Activated T-cell treated with anti-CD3 and anti-CD28 coated beads, Interleukin-2, amount 50 U/mL, for 4 hours (primary cell): ENCODE results near the gene MTMR11. TPM values are rescaled to one million over a fixed set of nuclear protein-coding genes. Genes with fewer than 3 reads are reported as not detected.
"Not testable (repeated sequence)": the region's sequence is repeated elsewhere in the genome, so short reads cannot be mapped to it uniquely, and the experiment has no call there.

Experiments used
- ATAC-seq, 2 donors: fragments of 200-7000 bp; cut with Tn5 transposase; one replicate each; pipeline ENCODE4 v1.10.0; 2021
- DNase-seq: peaks from one replicate; pipeline ENCODE4 v3.0.0-alpha.2; 2020
- H3K27me3 Mint-ChIP-seq: one replicate; pipeline ENCODE4 v1.8.0; 2021; ENCODE audit warnings: low read depth, mixed read lengths
- H3K36me3 Mint-ChIP-seq: one replicate; pipeline ENCODE4 v1.8.0; 2022; ENCODE audit warnings: mixed read lengths; ENCODE audit not compliant: insufficient read depth
- H3K4me1 Mint-ChIP-seq: one replicate; pipeline ENCODE4 v1.8.0; 2021; ENCODE audit warnings: low read depth, mixed read lengths
- H3K4me3 Mint-ChIP-seq: one replicate; pipeline ENCODE4 v1.8.0; 2021; ENCODE audit warnings: mild to moderate bottlenecking, moderate library complexity, mixed read lengths
- H3K9me3 Mint-ChIP-seq: one replicate; pipeline ENCODE4 v1.8.0; 2021; ENCODE audit warnings: mixed read lengths
- total RNA-seq, 3 donors: library from RNA; stranded (reverse); gene quantifications; one replicate each; pipeline ENCODE4 v1.2.1, GENCODE V29; 2021

The MTMR11 gene
- total RNA-seq, 3 donors from 2014 or later, result 1.3 to 2.5 (median 2.0) TPM

DNA sequence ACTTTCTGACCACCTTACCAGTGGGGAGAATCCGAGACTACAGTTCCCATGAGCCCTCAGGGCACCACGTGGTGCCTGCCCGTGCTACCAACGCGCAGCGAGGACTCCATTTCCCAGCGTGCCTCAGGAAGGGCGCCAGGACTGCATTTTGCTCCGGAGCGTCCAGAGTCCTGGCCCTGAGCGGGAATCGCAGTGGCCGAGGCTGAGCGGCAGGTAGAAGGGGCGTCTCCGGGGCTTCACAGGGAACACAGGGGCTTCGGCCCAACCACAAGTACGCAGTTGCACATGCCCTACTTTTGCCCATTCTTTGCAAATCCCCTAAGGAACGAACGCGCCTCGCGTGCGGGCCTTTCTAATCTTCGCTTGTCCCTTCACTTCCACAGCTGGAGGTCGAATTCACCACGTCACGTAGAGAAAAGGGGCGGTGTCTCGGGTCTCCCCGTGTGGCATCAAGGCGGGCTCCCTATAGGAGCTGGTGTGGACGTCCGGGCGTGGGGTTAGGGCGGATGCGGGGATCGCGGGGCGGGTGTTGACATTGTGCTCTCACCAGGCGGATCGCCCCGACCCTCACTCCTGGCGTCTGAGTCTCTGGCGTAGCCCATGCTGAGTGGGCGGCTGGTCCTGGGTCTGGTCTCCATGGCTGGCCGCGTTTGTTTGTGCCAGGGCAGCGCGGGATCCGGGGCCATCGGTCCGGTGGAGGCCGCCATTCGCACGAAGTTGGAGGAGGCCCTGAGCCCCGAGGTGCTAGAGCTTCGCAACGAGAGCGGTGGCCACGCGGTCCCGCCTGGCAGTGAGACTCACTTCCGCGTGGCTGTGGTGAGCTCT lies 37.0 kb downstream of the MTMR11 start, which contains the start of gene BOLA1:
Gene BOLA1, plus strand, starts transcription at position 109 of the 825 bp plus-strand sequence. Its CDS starts 492 bp downstream, at position 601.
- no peaks in the 10 kb centered on the region for H3K27me3 Mint-ChIP-seq

DNA sequence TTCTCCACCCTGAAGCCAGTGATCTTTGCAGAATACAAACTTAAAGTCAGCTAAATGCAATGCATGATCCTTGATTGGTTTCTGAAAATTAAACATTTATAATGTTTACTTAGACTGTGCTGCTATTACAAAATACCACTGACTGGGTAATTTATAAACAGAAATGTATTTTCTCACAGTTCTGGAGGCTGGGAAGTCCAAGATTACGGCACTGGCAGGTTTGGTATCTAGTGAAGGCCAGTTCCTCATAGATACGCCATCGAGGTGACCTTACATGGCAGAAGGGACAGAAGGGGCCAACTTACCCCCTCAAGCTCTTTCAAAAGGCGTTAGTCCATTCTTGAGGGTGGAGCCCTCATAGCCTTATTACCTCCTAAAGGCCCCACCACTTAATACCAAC lies 40.1 kb downstream of the MTMR11 start:
- Mint-ChIP-seq H3K4me3 (no peak overlapping the region), H3K9me3 (no peaks in the 10 kb centered on the region), H3K4me1 (peaks cover 19% of the 10 kb centered on the region), H3K27me3 (no peaks in the 10 kb centered on the region), H3K36me3 (no peaks in the 10 kb centered on the region)
- no peak for ATAC-seq
- DNase-seq, result no peak

More for the DNA sequence above, 37.0 kb downstream of the MTMR11 start, which contains the start of gene BOLA1:
- ATAC-seq (peak; percentile 99 to 100), DNase-seq (peak; percentile 72)
- Mint-ChIP-seq H3K36me3 (peaks cover 2% of the 10 kb centered on the region), H3K4me1 (peaks cover 19% of the 10 kb centered on the region), H3K9me3 (no peaks in the 10 kb centered on the region), H3K4me3 (peak within 1 kb of the TSS; percentile 87)

DNA sequence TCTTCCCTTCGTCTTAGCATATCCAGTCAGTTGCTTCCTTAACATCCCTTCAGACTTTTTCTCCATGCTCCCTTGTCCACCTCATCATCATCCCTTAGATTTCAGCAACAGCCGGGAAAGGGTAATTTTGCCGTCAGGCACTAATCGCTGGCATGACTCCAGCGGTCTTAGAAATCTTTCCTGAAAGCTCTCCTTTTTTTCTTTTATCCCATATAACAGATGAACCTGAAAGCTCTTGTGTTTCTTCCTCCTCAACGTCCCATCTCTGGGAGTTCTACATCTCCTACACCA lies 47.7 kb downstream of the MTMR11 start:
- ATAC-seq, result no peak
- DNase-seq, result no peak
- Mint-ChIP-seq H3K9me3 (no peaks in the 10 kb centered on the region), H3K27me3 (no peaks in the 10 kb centered on the region), H3K4me1 (peaks cover 3% of the 10 kb centered on the region), H3K4me3 (no peak overlapping the region), H3K36me3 (no peaks in the 10 kb centered on the region)

DNA sequence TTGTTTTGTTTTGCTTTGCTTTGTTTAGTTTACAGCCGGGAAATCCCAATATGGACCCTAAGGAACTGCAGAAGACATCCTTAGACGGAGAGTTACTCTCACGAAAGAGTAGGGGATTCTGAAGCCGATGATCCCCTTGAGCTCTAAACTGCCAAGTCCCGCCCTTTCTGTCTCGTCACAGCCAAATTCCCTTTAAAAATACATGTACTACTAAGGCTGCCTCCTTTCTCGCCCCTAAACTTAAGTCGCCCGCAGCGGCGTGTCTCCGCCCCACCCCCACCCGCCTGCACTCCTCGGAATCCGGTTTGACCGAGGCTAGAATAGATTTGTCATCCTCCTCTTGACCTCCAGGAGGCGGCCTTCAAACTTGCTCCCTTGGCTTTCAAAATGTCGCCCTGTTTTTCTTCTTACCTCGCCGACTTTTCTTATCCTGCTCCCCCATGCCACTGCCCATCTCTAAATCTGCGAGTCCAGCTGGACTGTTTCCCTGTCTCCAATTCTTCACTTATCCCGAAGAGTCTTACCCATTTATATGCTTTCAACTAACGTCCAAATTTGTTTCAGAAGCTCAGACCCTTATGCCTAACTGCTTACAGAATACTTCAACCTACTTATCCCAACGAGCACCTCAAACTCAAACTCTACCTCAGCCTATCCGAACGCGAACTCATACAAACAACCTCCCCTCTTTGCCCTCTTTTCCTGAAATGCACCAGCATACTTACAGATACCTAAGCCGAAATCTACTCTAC lies 48.3 kb downstream of the MTMR11 start:
- Mint-ChIP-seq H3K9me3 (no peaks in the 10 kb centered on the region), H3K36me3 (no peaks in the 10 kb centered on the region), H3K4me3 (no peak overlapping the region), H3K4me1 (peaks cover 3% of the 10 kb centered on the region), H3K27me3 (no peaks in the 10 kb centered on the region)
- DNase-seq (peak; percentile 53), ATAC-seq (peak; percentile 8 to 19)

DNA sequence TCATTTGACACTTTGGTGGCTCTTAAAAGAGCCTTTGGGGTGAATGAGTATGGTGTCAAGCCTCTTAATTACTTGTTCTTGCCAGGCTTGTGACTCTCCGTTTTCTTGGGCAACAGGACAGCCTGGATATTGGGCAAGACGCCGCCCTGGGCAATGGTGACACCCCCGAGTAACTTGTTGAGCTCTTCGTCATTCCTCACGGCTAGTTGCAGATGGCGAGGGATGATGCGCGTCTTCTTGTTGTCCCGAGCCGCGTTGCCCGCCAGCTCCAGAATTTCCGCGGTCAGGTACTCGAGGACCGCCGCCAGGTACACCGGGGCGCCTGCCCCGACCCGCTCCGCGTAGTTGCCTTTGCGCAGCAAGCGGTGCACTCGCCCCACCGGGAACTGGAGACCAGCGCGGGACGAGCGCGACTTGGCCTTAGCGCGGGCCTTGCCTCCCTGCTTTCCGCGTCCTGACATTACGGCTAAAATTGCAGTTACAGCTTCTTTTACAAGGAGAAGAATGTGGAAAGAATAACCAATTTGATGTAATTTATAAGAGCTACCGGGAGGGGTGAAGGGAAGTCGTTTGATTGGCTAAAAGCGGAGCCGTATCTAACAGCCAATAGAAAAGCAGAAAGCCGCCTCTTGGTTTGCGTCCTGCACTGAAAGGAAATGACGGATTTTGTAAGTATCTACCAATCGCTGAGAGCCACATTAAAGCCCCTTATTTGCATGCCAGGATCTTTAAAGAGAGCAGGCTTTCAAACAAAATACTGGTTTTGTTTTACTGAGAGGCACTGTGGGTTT lies 49.0 kb downstream of the MTMR11 start:
- no peak overlapping the region for H3K4me3 Mint-ChIP-seq
- no peaks in the 10 kb centered on the region for H3K36me3 Mint-ChIP-seq
- no peaks in the 10 kb centered on the region for H3K9me3 Mint-ChIP-seq
- ATAC-seq, result peak; percentile 61 to 66
- no peaks in the 10 kb centered on the region for H3K27me3 Mint-ChIP-seq
- H3K4me1 Mint-ChIP-seq, result peaks cover 3% of the 10 kb centered on the region
- peak; percentile 55 for DNase-seq

GRCh38 chr1:149887196-149887455 lies 49.6 kb downstream of the MTMR11 start:
- not testable (repeated sequence) for ATAC-seq, H3K27me3 Mint-ChIP-seq, H3K36me3 Mint-ChIP-seq, H3K9me3 Mint-ChIP-seq, H3K4me1 Mint-ChIP-seq, H3K4me3 Mint-ChIP-seq, DNase-seq

DNA sequence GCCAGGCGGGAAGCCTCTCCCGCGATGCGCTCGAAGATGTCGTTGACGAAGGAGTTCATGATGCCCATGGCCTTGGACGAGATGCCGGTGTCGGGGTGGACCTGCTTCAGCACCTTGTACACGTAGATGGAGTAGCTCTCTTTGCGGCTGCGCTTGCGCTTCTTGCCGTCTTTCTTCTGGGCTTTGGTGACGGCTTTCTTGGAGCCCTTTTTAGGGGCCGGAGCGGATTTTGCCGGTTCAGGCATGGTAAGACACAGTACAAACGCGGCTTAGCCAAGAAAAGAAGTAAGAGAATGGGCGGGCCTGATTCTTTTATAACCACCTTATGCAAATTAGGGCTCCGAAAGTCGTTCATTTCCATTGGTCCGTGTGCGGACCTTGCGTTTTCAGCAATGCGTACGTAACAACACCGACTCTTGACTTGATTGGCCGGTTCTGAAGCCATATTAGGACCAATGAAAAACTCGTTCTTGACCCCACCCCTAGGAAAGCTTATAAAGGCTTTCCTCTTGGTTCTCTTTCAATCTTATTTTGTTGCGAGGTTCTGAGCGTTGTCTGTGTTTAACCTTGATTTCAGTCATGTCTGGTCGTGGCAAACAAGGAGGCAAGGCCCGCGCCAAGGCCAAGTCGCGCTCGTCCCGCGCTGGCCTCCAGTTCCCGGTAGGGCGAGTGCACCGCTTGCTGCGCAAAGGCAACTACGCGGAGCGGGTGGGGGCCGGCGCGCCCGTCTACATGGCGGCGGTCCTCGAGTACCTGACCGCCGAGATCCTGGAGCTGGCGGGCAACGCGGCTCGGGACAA lies 50.1 kb downstream of the MTMR11 start:
- DNase-seq (peak; percentile 74), ATAC-seq (peak; percentile 73 to 74)
- Mint-ChIP-seq H3K36me3 (no peaks in the 10 kb centered on the region), H3K4me3 (no peak overlapping the region), H3K4me1 (peaks cover 10% of the 10 kb centered on the region), H3K27me3 (no peaks in the 10 kb centered on the region), H3K9me3 (no peaks in the 10 kb centered on the region)

DNA sequence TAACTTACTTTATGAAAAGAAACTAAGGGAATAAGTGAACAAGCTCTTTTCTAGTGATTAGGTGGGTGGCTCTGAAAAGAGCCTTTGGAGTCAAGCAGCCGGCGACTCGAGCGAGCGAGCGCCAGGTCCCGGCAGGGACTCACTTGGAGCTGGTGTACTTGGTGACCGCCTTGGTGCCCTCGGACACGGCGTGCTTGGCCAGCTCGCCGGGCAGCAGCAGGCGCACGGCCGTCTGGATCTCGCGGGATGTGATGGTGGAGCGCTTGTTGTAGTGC lies 50.6 kb downstream of the MTMR11 start:
- not testable (repeated sequence) for H3K9me3 Mint-ChIP-seq, H3K36me3 Mint-ChIP-seq, ATAC-seq, H3K27me3 Mint-ChIP-seq, DNase-seq, H3K4me3 Mint-ChIP-seq
- peaks cover 13% of the 10 kb centered on the region for H3K4me1 Mint-ChIP-seq

DNA sequence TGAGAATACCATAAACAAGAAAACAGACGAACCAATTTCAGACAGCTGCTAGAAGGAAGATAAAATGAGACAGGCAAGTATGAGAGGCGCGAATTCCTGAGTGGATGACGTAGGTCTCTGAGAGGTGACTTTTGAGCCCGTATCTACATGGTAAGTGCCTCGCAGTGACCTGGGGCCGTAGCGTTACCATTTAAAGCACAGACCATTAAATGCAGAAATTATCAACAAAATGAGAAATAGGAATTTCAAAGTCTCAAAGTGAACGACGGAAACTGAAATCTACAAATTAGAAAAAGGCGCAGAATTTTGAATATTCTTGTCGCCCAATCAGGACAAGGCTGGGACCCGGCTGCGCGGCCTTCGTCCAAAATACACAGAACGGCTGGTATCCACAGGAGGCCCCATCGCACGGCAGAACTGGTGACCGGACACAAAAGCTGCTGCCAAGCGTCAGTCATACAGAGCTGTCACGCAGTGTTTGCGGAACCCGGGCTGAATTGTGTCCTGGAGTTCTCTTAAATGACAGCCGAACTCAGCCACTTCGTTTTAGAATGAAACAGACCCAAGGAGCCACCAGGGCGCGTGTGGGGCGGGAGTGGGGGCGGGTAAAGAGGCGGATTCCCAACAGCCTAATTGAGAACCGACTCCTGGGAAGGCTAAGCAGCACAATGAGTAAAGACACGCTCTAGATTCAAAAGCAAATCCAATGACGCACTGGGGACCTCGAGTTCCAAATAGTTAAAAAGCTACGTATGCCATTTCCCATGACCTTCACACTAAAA lies 51.1 kb downstream of the MTMR11 start:
- no peaks in the 10 kb centered on the region for H3K36me3 Mint-ChIP-seq
- H3K9me3 Mint-ChIP-seq, result no peaks in the 10 kb centered on the region
- H3K27me3 Mint-ChIP-seq, result no peaks in the 10 kb centered on the region
- H3K4me1 Mint-ChIP-seq, result peaks cover 13% of the 10 kb centered on the region
- ATAC-seq (peak; percentile 4 to 6), DNase-seq (peak; percentile 47)
- no peak overlapping the region for H3K4me3 Mint-ChIP-seq

- ATAC-seq (no peak), DNase-seq (no peak)
- Mint-ChIP-seq H3K27me3 (no peaks in the 10 kb centered on the region), H3K4me3 (no peak overlapping the region), H3K4me1 (peaks cover 19% of the 10 kb centered on the region), H3K9me3 (no peaks in the 10 kb centered on the region), H3K36me3 (no peaks in the 10 kb centered on the region)
These were observed 52.0 kb downstream of the MTMR11 start for GRCh38 chr1:149884433-149885338.

GRCh38 chr1:149883598-149884247 lies 53.0 kb downstream of the MTMR11 start:
- Mint-ChIP-seq H3K9me3 (no peaks in the 10 kb centered on the region), H3K27me3 (no peaks in the 10 kb centered on the region), H3K4me1 (peaks cover 26% of the 10 kb centered on the region), H3K36me3 (no peaks in the 10 kb centered on the region), H3K4me3 (no peak overlapping the region)
- DNase-seq (no peak), ATAC-seq (no peak)

- Mint-ChIP-seq H3K27me3 (no peaks in the 10 kb centered on the region), H3K36me3 (no peaks in the 10 kb centered on the region), H3K4me3 (no peak overlapping the region), H3K4me1 (peaks cover 27% of the 10 kb centered on the region), H3K9me3 (no peaks in the 10 kb centered on the region)
- no peak for DNase-seq
- ATAC-seq, result no peak
These were observed 54.8 kb downstream of the MTMR11 start for GRCh38 chr1:149881876-149882275.
